Measurements from ENCODE around the gene EML6.

The EML6 gene

DNA sequence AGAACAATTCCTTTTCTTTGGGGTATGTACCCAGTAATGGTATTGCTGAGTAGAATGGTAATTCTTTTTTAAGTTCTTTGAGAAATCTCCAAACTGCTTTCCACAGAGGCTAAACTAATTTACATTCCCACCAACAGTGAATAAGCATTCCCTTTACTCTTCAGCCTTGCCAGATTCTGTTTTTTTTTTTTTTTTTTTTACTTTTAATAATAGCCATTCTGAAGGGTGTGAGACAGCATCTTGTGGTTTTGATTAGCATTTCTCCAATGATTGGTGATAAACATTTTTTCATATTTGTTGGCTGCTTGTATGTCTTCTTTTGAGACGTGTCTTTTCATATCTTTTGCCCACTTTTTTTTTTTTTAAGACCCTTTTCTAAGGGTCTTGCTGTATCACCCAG is 189.4 kb downstream of the EML6 start:
- H3K27me3 Mint-ChIP-seq (ENCODE audit: low read depth), result peaks cover 9% of the 10 kb centered on the region
- no peaks in the 10 kb centered on the region for H3K36me3 Mint-ChIP-seq (ENCODE audit: low read depth)
- no peak overlapping the region for H3K27ac Mint-ChIP-seq
- no peaks in the 10 kb centered on the region for H3K9me3 Mint-ChIP-seq
- H3K4me1 Mint-ChIP-seq (ENCODE audit: low read depth), result no peaks in the 10 kb centered on the region
- H3K4me3 Mint-ChIP-seq, result no peak overlapping the region

DNA sequence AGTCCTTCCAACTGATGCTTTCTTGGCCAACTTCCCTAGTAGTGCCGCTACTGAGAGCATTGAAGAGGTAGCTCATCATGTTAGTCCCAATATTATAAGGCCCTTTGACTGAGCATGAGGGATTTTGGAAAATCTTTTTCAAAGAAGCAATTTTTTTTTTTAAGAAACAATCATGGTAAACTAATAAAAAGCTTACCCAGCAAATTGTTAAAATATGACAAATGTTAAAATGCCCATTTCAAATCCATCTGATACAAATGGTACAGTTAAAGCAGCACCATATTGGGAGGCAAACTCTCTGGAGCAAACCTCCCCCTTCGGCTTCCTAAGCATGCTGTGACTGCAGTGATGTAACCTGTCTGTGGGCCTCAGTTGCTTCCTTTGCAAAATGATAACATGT is 191.2 kb downstream of the EML6 start:
- no peak overlapping the region for H3K4me3 Mint-ChIP-seq
- no peaks in the 10 kb centered on the region for H3K9me3 Mint-ChIP-seq
- H3K27me3 Mint-ChIP-seq (ENCODE audit: low read depth), result peaks cover 11% of the 10 kb centered on the region
- H3K27ac Mint-ChIP-seq, result no peak overlapping the region
- H3K4me1 Mint-ChIP-seq (ENCODE audit: low read depth), result peaks cover 10% of the 10 kb centered on the region
- H3K36me3 Mint-ChIP-seq (ENCODE audit: low read depth), result no peaks in the 10 kb centered on the region

DNA sequence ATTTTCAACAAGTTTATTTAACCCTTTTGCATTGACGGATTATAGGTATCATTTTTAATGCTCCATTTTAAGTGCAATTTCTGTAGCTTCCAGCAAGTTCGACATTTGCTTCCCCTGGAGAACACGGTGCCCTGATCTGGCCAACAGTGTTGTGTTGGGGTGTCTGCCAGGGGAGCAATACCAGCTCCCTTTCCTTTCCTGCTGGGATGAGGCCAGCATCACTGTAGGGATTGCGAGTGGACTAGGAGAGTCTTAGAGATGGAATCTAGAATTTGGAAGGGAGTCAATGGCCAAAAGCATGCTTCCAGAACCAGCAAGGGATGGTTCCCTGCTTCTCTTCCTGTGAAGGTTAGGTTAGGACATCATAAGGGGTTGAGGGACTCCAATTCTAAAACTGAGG is 191.6 kb downstream of the EML6 start:
- no peak overlapping the region for H3K4me3 Mint-ChIP-seq
- no peak overlapping the region for H3K27ac Mint-ChIP-seq

DNA sequence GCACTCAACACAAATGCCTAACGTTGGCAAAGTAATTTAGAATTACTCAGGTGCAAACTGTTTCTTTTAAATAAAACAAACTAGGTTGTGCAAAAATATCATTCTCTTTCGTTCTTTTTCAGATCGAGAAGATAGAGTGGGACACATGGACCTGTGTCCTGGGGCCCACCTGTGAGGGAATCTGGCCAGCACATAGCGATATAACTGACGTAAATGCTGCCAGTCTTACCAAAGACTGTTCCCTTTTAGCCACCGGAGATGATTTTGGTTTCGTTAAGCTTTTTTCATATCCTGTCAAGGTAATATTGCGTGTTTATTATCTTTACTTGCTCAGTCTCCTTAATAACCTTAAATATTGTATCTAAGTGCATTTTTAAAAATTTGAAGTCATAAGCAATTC is 193.2 kb downstream of the EML6 start:
- Mint-ChIP-seq H3K4me1 (ENCODE audit: low read depth) (peaks cover 10% of the 10 kb centered on the region), H3K27ac (no peak overlapping the region), H3K9me3 (peaks cover 4% of the 10 kb centered on the region), H3K4me3 (no peak overlapping the region), H3K27me3 (ENCODE audit: low read depth) (peaks cover 21% of the 10 kb centered on the region), H3K36me3 (ENCODE audit: low read depth) (no peaks in the 10 kb centered on the region)

More for the DNA sequence above, 191.6 kb downstream of the EML6 start:
- Mint-ChIP-seq H3K27me3 (ENCODE audit: low read depth) (peaks cover 13% of the 10 kb centered on the region), H3K9me3 (no peaks in the 10 kb centered on the region), H3K36me3 (ENCODE audit: low read depth) (no peaks in the 10 kb centered on the region), H3K4me1 (ENCODE audit: low read depth) (peaks cover 10% of the 10 kb centered on the region)

DNA sequence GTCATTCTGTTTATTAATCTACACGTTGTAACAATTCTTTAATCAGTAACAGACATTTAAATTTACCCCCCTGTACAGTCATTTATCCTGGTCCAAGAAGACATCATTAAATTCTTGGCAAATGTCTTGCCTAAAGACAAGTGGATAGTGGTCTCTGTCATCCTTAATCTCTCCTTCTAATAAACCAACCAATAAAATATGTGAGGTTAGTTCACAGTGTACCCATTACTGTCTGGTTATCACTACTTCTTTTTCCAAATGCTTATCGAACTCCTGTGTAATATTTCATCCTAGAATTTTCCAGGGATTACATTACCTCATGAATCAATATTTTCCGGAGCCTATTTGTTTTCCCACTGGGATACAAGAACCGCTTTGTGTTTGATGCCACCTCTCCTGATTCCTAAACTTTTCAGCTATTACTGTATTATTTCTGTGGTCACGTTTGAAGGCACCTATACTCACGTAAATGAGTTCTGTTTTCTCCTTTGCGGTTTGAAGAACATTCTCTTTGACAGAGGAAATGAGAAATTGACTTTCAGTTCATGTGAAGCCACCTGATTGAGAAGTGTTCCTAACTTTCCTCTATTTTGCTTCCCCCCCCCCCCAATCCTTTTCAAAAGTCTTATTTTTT is 195.3 kb downstream of the EML6 start:
- Mint-ChIP-seq H3K9me3 (peaks cover 4% of the 10 kb centered on the region), H3K4me3 (no peak overlapping the region), H3K27ac (no peak overlapping the region), H3K36me3 (ENCODE audit: low read depth) (no peaks in the 10 kb centered on the region), H3K4me1 (ENCODE audit: low read depth) (peaks cover 10% of the 10 kb centered on the region), H3K27me3 (ENCODE audit: low read depth) (peaks cover 21% of the 10 kb centered on the region)

DNA sequence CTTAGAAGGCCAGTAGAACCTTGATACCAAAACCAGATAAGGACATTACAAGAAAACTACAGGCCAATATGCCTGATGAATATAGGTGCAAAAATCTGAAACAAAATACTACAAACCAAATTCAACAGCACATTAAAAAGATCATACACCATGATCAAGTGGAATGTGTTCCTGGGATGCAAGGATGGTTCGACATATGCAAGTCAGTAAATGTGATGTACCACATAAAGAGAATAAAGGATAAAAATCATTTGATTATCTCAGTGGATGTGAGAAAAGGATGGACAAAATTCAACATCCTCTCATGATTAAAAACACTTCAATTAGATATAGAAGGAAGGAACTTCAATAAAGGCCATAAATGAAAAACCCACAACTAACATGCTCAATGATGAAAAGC is 197.2 kb downstream of the EML6 start:
- no peak overlapping the region for H3K27ac Mint-ChIP-seq
- no peaks in the 10 kb centered on the region for H3K36me3 Mint-ChIP-seq (ENCODE audit: low read depth)
- peaks cover 26% of the 10 kb centered on the region for H3K27me3 Mint-ChIP-seq (ENCODE audit: low read depth)
- H3K9me3 Mint-ChIP-seq, result peaks cover 4% of the 10 kb centered on the region
- peaks cover 10% of the 10 kb centered on the region for H3K4me1 Mint-ChIP-seq (ENCODE audit: low read depth)
- no peak overlapping the region for H3K4me3 Mint-ChIP-seq

DNA sequence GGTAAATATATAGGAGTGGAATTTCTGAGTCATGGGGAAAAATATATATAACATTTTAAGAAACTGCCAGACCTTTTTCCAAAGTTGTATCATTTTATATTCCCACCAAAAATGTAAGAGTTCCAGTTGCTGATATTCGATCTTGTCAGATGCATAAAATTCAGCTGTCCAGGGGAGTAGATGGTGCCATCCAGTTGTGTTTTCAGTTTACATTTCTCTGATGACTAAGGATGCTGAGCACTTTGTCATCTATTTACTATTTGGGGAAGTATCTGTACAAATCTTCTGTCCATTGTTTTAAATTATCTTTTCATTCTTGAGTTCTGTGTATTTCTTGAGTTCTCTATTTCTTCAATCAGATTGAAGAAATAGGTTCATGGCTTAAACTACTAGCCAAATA is 200.7 kb downstream of the EML6 start:
- Mint-ChIP-seq H3K9me3 (peaks cover 13% of the 10 kb centered on the region), H3K4me1 (ENCODE audit: low read depth) (peaks cover 3% of the 10 kb centered on the region), H3K27me3 (ENCODE audit: low read depth) (peaks cover 24% of the 10 kb centered on the region), H3K4me3 (no peak overlapping the region), H3K36me3 (ENCODE audit: low read depth) (no peaks in the 10 kb centered on the region), H3K27ac (no peak overlapping the region)

DNA sequence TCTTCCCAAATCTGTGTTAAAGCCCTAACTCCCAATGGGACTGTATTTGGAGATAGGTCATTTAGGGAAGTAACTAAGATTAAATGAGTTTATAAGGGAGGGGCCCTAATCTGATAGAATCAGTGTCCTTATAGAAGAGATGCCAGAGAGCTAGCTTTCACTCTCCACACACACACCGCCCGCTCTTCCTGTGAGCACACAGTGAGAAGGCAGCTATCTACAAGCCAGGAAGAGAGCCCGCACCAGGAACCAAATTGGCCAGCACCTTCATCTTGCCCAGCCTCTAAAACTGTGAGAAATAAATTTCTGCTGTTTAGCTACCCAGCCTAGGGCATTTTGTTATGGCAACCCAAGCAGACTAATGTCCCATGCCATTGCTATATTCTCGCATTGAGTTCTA is 201.6 kb downstream of the EML6 start:
- Mint-ChIP-seq H3K27ac (no peak overlapping the region), H3K9me3 (peaks cover 13% of the 10 kb centered on the region), H3K4me3 (no peak overlapping the region), H3K4me1 (ENCODE audit: low read depth) (no peaks in the 10 kb centered on the region), H3K27me3 (ENCODE audit: low read depth) (peaks cover 15% of the 10 kb centered on the region), H3K36me3 (ENCODE audit: low read depth) (no peaks in the 10 kb centered on the region)

DNA sequence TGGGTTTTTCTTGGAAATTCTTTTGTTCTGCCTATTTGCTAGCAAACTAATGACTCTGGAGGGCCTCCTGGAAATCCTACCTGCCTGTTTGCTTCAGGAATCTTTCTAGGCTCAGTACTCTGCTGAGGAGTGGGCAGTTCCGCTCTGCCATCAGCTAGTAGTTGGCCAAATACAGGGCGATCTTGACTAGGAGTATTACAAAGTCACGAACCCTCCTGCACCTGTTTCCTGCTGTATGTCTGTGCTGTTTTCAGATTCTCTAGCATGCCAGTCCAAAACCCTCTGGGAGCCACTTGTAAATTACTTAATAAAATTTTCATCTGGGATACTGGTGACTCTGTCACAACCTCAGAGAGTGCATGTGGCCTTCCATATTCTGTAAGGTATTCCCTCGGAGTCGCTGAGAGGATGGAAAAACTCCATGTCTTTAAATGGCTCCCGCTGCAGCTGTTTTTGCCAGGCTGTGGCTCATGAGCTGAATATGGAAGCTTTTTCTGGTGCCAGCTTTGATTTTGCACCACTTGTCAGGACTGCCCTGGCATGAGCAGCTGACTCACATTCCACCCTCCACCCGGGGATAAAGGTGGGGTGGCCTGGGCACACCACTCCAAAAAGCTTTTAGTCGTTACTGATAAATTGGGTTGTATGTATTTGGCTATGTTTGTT is 203.8 kb downstream of the EML6 start:
- peaks cover 8% of the 10 kb centered on the region for H3K9me3 Mint-ChIP-seq
- H3K27me3 Mint-ChIP-seq (ENCODE audit: low read depth), result peaks cover 6% of the 10 kb centered on the region
- no peaks in the 10 kb centered on the region for H3K4me1 Mint-ChIP-seq (ENCODE audit: low read depth)
- H3K27ac Mint-ChIP-seq, result no peak overlapping the region
- H3K4me3 Mint-ChIP-seq, result no peak overlapping the region
- H3K36me3 Mint-ChIP-seq (ENCODE audit: low read depth), result no peaks in the 10 kb centered on the region

DNA sequence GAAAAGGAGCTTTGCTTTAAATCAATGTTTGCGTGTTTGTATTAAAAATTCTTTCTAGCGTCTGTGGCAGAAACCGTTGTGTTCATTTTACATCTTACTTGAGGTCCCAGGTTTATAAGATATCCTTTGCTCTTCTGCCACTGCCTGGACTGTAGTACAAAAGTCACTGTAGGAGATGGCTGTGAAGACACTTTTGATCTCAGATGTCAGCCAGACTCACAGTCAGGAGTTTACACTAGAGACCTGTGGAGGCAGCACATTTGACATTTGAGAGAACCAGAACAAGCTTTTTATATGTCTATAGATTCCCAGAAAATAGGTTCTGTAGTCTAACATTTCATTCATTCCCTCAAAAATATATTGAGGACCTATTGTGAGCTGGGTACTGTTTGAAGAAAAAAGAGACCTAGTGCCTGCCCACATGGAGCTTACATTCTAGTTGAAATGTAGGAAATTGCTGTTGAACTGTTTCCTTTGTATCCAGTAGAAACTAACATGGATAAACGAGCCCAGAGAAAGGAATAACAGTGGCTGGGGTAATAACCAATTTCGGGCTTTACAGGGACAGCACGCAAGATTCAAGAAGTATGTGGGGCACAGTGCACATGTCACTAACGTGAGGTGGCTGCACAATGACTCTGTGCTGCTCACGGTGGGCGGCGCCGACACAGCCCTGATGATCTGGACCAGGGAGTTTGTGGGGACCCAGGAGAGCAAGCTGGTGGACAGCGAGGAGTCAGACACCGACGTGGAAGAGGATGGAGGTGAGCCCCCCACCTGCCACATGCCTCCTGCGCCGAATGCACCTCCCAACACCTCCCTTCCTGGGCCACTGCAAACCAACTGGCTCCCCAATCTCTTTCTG is 204.5 kb downstream of the EML6 start:
- Mint-ChIP-seq H3K27me3 (ENCODE audit: low read depth) (peaks cover 6% of the 10 kb centered on the region), H3K27ac (no peak overlapping the region), H3K9me3 (peaks cover 8% of the 10 kb centered on the region), H3K36me3 (ENCODE audit: low read depth) (no peaks in the 10 kb centered on the region), H3K4me1 (ENCODE audit: low read depth) (no peaks in the 10 kb centered on the region), H3K4me3 (no peak overlapping the region)

DNA sequence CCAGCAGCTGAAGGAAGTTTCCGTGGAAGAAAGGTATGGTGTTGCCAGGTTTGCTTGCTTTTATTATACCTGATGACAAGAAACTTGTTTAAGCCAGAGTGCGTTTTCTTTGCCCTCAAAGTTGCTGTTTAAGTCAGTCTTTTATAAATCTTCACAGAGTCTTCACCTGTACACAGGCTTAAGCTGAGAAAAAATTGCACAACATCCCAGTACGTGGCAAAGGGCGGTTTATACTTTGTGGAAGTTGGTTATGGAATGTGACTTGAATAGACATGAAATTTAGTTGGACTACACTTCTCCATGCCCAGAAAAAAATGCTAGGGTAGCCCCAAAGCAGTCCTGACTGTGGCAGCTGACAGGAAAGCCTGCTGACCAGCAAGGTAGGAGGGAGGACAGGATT is 205.3 kb downstream of the EML6 start:
- H3K9me3 Mint-ChIP-seq, result peaks cover 8% of the 10 kb centered on the region
- H3K27ac Mint-ChIP-seq, result no peak overlapping the region
- no peaks in the 10 kb centered on the region for H3K4me1 Mint-ChIP-seq (ENCODE audit: low read depth)
- no peak overlapping the region for H3K4me3 Mint-ChIP-seq
- H3K36me3 Mint-ChIP-seq (ENCODE audit: low read depth), result no peaks in the 10 kb centered on the region
- peaks cover 5% of the 10 kb centered on the region for H3K27me3 Mint-ChIP-seq (ENCODE audit: low read depth)

DNA sequence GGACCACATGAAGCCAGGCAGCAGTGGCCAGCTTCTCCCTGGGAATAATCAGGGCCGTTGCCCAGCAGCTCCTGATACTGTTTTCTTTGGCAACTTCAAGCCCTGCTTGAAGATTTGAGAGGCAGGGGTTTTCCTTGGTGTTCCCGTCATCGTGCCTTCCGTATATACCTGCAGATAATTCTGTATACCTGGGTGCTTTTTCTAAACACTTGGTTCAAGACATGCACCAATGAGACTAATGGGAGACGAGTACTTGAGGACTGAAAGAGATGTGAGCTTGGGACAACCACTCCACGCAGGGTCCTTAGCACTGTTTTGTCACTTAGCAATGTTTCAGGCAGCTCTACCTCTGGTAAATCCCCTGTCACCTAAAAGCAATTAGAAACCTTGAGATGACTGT is 208.0 kb downstream of the EML6 start:
- H3K9me3 Mint-ChIP-seq, result peaks cover 11% of the 10 kb centered on the region
- H3K36me3 Mint-ChIP-seq (ENCODE audit: low read depth), result no peaks in the 10 kb centered on the region
- H3K4me1 Mint-ChIP-seq (ENCODE audit: low read depth), result no peaks in the 10 kb centered on the region
- no peak overlapping the region for H3K4me3 Mint-ChIP-seq
- no peak overlapping the region for H3K27ac Mint-ChIP-seq
- H3K27me3 Mint-ChIP-seq (ENCODE audit: low read depth), result peaks cover 3% of the 10 kb centered on the region

DNA sequence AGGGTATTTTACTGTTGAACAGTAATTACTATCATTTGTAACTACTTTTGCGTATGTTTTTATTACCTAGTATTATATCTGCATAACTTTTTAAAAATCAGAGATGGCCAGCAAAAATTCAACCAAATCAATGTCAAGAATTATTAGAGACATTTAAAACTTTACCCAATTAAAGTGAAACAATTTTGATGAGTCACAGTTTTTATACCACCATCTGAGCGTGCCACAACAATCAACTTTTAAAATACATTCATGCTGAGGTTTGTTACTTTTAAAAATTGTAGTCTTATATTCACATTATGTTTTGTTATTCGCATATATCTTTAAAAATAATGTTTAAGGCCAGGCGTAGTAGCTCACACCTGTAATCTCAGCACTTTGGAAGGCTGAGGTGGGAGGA is 211.9 kb downstream of the EML6 start:
- Mint-ChIP-seq H3K36me3 (ENCODE audit: low read depth) (no peaks in the 10 kb centered on the region), H3K27ac (no peak overlapping the region), H3K4me1 (ENCODE audit: low read depth) (no peaks in the 10 kb centered on the region), H3K27me3 (ENCODE audit: low read depth) (peaks cover 3% of the 10 kb centered on the region), H3K9me3 (peaks cover 17% of the 10 kb centered on the region), H3K4me3 (no peak overlapping the region)

DNA sequence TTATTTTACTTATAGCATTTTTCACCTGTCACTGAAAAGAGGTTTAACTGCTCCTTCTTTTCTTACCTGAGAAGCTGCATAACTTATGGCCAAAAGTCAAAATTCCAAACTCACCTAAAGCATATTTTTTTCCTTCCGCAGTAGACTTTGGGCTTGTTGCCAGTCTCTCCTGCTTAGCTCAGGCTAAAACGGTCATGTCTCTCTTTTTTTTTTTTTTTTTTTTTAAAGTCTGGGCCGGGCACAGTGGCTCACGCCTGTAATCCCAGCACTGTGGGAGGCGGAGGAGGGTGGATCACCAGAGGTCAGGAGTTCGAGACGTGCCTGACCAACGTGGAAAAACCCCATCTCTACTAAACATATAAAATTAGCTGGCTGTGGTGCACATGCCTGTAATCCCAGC is 213.3 kb downstream of the EML6 start:
- Mint-ChIP-seq H3K36me3 (ENCODE audit: low read depth) (no peaks in the 10 kb centered on the region), H3K4me1 (ENCODE audit: low read depth) (no peaks in the 10 kb centered on the region), H3K4me3 (no peak overlapping the region), H3K9me3 (peaks cover 17% of the 10 kb centered on the region), H3K27me3 (ENCODE audit: low read depth) (peaks cover 3% of the 10 kb centered on the region), H3K27ac (no peak overlapping the region)

All from T-helper 1 cell treated with Interleukin-12 subunit alpha and Interleukin-12 subunit beta and Interleukin-4 antibody, amounts not matched to agents 30 μg/mL and 1 μg/mL, for 36 hours (primary cell).